Activated T-cell treated with anti-CD3 and anti-CD28 coated beads, Interleukin-2, amount 50 U/mL, for 24 hours (primary cell): ENCODE data around the gene CD200R1L.

ENCODE experiments used
- DNase-seq: peaks from one replicate; pipeline ENCODE4 v3.0.0-alpha.2; 2020
- H3K27ac Mint-ChIP-seq: 2 replicates; pipeline ENCODE4 v1.8.0; 2020; ENCODE audit warnings: mild to moderate bottlenecking, mixed read lengths
- H3K27me3 Mint-ChIP-seq: 2 replicates; pipeline ENCODE4 v1.8.0; 2020; ENCODE audit warnings: mixed read lengths
- H3K36me3 Mint-ChIP-seq: 2 replicates; pipeline ENCODE4 v1.8.0; 2020; ENCODE audit warnings: low read depth, mixed read lengths
- H3K4me1 Mint-ChIP-seq: 2 replicates; pipeline ENCODE4 v1.8.0; 2020; ENCODE audit warnings: low read depth, mixed read lengths
- H3K4me3 Mint-ChIP-seq: 2 replicates; pipeline ENCODE4 v1.8.0; 2020; ENCODE audit warnings: mild to moderate bottlenecking, moderate library complexity, mixed read lengths
- H3K9me3 Mint-ChIP-seq: 2 replicates; pipeline ENCODE4 v1.8.0; 2020; ENCODE audit warnings: mixed read lengths

Gene CD200R1L

DNA sequence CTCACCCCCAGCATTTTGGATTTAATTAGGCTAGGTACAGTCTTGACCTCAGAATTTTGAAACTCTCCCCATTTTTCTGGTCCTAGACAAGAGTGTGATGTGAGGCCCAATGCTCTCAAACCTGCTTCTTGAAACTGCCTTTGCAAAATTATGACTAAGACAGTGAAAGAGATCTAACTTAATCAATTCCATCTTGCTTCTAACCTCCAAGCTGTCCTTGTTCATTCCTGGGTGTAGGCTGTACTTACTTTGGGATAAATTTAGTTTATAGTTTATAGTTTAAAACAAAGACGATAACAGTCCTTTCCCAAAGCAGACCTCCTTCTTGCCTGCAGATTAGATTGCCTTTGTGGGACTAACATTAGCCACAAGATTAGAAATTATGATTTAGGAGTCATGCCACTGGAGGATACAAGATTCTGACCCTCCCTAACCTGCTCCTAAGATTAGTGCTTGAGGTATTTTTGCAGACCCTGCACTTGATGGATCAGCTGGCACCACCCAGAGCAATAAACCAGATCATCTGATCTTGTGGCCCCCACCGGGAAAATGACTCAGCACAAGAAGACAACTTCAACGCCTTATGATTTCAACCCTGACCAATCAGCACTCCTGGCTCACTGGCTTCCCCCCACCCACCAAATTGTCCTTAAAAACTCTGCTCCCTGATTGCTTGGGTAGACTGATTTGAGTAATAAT lies 59.6 kb downstream of the CD200R1L start:
- Mint-ChIP-seq H3K27ac (no peak overlapping the region), H3K27me3 (no peaks in the 10 kb centered on the region), H3K4me3 (no peak overlapping the region), H3K9me3 (peaks cover 11% of the 10 kb centered on the region), H3K4me1 (peaks cover 2% of the 10 kb centered on the region), H3K36me3 (no peaks in the 10 kb centered on the region)
- DNase-seq, result no peak

DNA sequence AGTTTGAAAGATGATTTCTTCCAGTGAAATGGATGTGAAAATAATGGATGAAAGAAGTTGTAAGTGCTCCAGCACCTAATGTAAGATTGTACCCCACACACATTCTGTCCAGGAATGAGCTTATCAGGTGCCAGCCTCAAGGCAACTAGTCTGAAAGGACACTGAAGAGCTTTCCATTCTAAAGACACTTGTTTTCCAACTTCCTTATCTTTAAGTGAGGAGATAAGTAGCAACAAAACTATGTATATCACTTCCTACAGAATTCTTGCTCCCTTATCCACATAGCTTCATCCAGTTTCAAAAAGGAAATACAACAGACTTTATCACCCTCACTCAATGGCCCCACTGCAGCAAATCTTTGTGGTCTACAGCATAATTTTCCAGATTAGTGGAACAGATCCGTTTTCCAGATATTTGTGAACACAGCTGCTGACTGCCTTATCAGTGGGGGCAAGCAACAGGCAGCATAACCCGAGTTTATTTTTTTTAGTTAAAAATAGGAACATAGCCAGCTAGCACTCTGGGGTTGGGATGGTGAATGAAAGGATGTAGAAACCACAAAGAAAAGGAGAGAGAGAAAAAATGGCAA lies 60.6 kb downstream of the CD200R1L start:
- no peak for DNase-seq
- no peaks in the 10 kb centered on the region for H3K27me3 Mint-ChIP-seq
- H3K9me3 Mint-ChIP-seq, result peaks cover 11% of the 10 kb centered on the region
- H3K27ac Mint-ChIP-seq, result no peak overlapping the region
- H3K36me3 Mint-ChIP-seq, result no peaks in the 10 kb centered on the region
- no peak overlapping the region for H3K4me3 Mint-ChIP-seq
- H3K4me1 Mint-ChIP-seq, result peaks cover 2% of the 10 kb centered on the region

DNA sequence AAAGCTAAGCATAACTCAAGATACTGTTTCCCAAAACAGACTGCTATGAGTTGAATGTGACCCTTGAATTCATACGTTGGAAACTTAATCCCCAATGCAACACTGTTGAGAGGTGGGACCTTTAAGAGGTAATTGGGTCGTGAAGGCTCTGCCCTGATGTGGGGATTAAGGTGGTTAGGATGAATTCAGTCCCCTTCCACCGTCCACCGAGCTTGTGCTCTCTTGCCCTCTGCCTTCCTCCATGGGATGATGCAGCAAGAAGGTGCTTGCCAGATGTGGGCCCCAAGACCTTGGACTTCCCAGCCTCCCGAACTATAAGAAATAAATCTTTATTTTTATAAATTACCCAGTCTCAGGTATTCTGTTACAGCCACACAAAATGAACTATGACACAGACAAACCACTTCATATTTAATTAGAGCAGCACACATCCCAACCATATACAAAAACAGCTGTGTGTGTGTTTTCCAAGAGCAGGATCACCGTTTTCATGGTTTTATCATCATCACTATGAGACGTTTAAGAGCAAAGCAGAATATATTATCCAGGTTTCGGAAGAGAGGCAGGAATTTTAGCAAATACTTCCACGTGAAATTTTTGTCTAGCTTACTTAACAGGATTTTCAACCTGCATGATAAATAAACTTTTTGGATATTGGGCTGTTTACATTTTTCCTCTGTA lies 61.2 kb downstream of the CD200R1L start:
- Mint-ChIP-seq H3K27me3 (no peaks in the 10 kb centered on the region), H3K36me3 (no peaks in the 10 kb centered on the region), H3K9me3 (peaks cover 11% of the 10 kb centered on the region), H3K4me1 (peaks cover 2% of the 10 kb centered on the region), H3K27ac (no peak overlapping the region), H3K4me3 (no peak overlapping the region)
- DNase-seq, result no peak

DNA sequence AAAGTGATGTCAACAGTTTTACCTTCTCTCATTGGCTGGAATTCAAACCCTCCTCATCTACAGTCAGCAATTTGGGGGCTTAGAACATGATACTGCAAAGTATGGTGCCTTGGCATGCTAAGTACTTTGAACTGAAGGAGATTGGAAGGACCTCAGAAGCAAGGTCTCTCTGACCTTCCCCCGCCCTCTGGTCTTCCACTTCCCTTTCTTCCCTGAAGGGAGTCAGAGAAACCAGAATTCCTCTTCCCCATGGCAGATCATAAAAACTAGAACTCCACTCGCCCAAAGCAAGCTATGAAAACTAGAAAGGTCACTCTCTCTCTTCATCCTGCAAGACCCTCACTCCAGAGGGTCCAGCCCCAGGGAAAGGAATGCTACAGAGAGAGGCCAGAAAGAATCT lies 64.2 kb downstream of the CD200R1L start:
- H3K4me1 Mint-ChIP-seq, result peaks cover 9% of the 10 kb centered on the region
- H3K27me3 Mint-ChIP-seq, result no peaks in the 10 kb centered on the region

DNA sequence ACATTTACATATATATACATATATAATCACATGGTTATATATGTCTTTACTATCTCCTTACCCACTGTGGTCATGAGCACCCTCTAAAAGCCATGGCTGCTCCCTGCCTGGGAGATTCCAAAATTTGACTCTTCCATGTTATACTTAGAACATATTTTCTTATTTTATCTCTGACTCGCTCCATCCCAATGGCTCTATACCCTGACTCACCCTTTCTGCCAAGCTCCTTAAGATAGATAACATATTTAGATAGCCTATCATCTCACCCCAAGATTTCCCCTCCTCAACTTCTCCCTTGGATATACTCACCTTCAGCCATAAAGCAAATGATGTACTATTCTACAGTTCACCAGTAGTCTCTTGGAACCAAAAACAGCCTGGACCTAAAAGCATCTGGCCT lies 65.1 kb downstream of the CD200R1L start:
- Mint-ChIP-seq H3K4me3 (no peak overlapping the region), H3K9me3 (no peaks in the 10 kb centered on the region), H3K4me1 (peaks cover 7% of the 10 kb centered on the region), H3K36me3 (no peaks in the 10 kb centered on the region), H3K27ac (no peak overlapping the region), H3K27me3 (no peaks in the 10 kb centered on the region)
- no peak for DNase-seq

More for the DNA sequence above, 64.2 kb downstream of the CD200R1L start:
- peaks cover 4% of the 10 kb centered on the region for H3K9me3 Mint-ChIP-seq
- no peak overlapping the region for H3K4me3 Mint-ChIP-seq
- no peak overlapping the region for H3K27ac Mint-ChIP-seq
- no peak for DNase-seq
- no peaks in the 10 kb centered on the region for H3K36me3 Mint-ChIP-seq

DNA sequence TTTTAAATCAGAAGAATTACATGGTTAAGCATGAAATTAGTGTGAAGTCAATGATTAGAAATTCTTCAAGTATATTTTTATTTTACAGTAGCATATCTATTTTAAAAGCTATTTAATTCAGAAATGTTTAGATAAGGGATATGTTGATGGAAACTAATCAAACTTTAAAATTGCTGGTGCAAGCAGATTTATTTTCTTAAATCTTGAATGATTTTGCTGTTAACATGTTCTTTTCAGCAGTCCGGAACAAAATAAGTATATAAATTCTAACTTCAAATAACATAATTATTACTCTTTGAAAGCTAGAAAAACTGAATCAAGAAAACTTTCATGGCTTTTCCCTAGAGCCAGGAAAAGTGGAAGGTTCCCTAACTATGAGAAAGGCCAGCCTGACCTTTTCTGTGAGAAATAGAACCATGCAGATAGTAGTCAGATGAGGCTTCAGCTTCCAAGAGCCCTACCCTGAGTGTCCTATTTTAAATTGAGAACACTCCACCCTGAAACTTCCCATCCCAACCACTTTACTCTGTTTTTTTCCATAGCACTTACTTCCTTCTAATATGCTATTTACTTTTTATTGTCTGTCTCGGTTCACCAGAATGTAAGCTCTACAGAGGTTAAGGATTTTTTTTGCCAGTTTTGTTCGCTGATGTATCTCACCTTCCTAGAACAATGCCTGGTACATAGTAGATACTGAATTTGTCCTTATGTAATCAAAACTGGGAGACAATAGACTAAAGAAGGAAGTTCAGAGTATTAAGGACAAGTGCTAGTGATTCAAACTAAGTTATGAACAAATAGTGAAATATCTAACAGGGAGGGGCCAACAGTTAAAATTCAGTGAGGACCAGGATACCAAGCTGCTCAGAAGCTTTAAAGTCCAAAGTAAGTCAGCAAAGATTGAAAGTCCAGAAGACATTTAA lies 66.8 kb downstream of the CD200R1L start:
- no peaks in the 10 kb centered on the region for H3K9me3 Mint-ChIP-seq
- H3K4me1 Mint-ChIP-seq, result peaks cover 18% of the 10 kb centered on the region
- no peak overlapping the region for H3K4me3 Mint-ChIP-seq
- no peak overlapping the region for H3K27ac Mint-ChIP-seq
- DNase-seq, result no peak
- H3K36me3 Mint-ChIP-seq, result no peaks in the 10 kb centered on the region
- H3K27me3 Mint-ChIP-seq, result no peaks in the 10 kb centered on the region

DNA sequence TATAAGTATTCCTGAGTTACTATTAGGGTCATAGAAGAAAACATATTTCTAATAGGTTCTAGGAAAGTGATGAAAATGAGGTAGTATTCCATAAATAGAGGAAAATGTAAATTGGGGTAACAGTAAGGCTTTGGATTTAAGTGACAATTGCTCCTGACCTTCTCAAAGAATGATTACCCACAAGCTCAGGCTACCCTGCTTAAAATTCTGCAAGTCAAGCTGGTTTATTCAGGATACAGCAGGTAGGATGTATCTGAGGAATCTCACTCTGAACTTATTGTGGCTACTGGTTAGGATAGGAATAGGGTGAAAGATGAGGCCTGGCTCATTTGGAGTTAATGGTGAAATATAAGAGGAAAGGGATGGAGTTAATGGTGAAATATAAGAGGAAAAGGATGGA lies 67.7 kb downstream of the CD200R1L start:
- H3K36me3 Mint-ChIP-seq, result no peaks in the 10 kb centered on the region
- H3K9me3 Mint-ChIP-seq, result no peaks in the 10 kb centered on the region
- no peak overlapping the region for H3K27ac Mint-ChIP-seq
- H3K27me3 Mint-ChIP-seq, result no peaks in the 10 kb centered on the region
- DNase-seq, result no peak
- H3K4me3 Mint-ChIP-seq, result no peak overlapping the region
- H3K4me1 Mint-ChIP-seq, result peaks cover 26% of the 10 kb centered on the region

DNA sequence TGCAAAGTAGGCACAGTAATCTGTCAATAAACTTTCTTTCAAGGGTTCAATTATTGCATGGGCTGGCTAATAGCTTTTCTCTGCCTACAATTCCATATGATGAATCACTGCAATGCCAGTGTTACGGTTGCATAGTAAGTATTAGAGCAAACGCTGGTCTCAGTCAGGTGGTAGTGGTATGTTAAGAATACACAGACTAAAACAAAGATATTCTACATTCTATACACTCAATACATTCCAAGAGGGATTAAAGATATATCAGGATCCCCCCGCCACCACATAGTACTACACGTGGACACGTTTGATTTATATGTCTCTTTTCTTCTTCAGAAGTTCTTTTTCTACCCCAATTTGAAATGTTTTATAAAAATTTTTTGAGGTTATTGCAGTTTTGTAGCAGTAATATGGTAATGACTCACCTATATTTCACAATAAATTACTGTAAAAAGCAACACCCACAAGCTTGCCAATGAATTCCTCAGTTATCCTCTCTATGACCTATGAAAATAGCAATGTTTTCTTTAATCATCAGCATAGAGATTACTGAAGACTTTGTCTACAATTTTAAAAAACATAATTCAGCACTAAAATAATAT lies 68.2 kb downstream of the CD200R1L start:
- Mint-ChIP-seq H3K27ac (no peak overlapping the region), H3K4me1 (peaks cover 29% of the 10 kb centered on the region), H3K36me3 (no peaks in the 10 kb centered on the region), H3K27me3 (no peaks in the 10 kb centered on the region), H3K9me3 (no peaks in the 10 kb centered on the region), H3K4me3 (no peak overlapping the region)
- no peak for DNase-seq

DNA sequence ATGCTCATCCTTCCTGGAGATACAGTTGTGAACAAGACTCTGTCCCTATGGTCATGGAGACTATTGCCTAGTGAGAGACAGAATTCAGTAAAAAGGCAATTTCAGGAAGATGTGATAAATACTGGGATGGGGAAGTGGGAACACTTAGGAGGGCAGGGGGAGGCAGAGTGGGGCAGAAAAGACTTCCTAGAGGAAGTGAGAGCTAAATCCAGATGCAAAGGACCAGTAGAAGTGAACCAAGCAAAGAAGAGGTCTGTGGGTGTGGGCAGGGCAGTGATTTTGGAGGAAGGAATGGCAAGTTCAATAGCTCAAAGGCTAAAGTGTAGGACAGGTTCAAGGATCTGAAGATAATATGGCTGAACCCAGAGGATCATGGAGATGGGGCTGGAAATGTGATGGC lies 68.9 kb downstream of the CD200R1L start:
- no peak overlapping the region for H3K27ac Mint-ChIP-seq
- no peaks in the 10 kb centered on the region for H3K36me3 Mint-ChIP-seq
- no peak overlapping the region for H3K4me3 Mint-ChIP-seq
- H3K4me1 Mint-ChIP-seq, result peaks cover 29% of the 10 kb centered on the region
- no peak for DNase-seq
- H3K9me3 Mint-ChIP-seq, result no peaks in the 10 kb centered on the region
- H3K27me3 Mint-ChIP-seq, result no peaks in the 10 kb centered on the region

DNA sequence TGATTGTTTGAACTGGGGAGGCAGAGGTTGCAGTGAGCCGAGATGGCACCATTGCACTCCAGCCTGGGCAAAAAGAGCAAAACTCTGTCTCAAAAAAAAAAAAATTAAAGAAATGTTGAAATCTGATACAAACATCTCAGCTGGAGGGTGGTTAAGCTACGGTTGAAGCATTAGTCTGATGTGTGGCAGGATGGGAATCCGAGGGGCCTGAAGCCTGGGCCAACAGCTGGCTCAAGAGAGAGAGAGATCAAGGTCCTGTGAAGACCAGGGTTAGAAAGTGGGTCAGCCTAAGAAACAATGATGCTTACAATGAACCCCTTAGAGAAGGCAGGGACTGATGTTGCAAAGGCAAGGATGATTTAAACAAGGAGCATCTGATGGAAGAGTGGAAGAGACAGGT lies 69.8 kb downstream of the CD200R1L start:
- DNase-seq, result no peak
- no peaks in the 10 kb centered on the region for H3K9me3 Mint-ChIP-seq
- H3K4me1 Mint-ChIP-seq, result peaks cover 29% of the 10 kb centered on the region
- no peak overlapping the region for H3K27ac Mint-ChIP-seq
- no peaks in the 10 kb centered on the region for H3K36me3 Mint-ChIP-seq
- H3K27me3 Mint-ChIP-seq, result no peaks in the 10 kb centered on the region
- no peak overlapping the region for H3K4me3 Mint-ChIP-seq

DNA sequence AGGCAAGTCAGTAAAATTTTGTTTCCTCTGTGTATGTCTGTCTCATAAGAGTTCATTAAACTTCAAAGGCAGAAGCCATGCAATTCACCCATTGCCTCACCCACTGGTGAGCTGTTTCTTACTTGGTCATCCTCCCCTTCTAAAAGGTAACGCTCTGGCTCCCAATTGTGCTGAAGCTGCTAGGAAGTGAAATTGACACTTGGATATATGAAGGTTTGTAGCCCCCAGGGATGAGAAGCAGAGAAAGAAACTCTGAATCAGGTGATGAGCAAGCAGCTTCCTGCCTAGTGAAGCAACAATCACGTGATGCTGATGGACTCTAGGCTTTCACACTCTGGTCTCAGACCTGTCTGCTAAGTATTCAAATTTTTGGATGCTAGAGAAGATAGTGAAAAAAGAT lies 70.7 kb downstream of the CD200R1L start:
- no peaks in the 10 kb centered on the region for H3K9me3 Mint-ChIP-seq
- H3K27ac Mint-ChIP-seq, result peak overlapping the region; percentile 13
- H3K4me3 Mint-ChIP-seq, result no peak overlapping the region
- DNase-seq, result no peak
- no peaks in the 10 kb centered on the region for H3K36me3 Mint-ChIP-seq
- peaks cover 31% of the 10 kb centered on the region for H3K4me1 Mint-ChIP-seq
- H3K27me3 Mint-ChIP-seq, result no peaks in the 10 kb centered on the region

DNA sequence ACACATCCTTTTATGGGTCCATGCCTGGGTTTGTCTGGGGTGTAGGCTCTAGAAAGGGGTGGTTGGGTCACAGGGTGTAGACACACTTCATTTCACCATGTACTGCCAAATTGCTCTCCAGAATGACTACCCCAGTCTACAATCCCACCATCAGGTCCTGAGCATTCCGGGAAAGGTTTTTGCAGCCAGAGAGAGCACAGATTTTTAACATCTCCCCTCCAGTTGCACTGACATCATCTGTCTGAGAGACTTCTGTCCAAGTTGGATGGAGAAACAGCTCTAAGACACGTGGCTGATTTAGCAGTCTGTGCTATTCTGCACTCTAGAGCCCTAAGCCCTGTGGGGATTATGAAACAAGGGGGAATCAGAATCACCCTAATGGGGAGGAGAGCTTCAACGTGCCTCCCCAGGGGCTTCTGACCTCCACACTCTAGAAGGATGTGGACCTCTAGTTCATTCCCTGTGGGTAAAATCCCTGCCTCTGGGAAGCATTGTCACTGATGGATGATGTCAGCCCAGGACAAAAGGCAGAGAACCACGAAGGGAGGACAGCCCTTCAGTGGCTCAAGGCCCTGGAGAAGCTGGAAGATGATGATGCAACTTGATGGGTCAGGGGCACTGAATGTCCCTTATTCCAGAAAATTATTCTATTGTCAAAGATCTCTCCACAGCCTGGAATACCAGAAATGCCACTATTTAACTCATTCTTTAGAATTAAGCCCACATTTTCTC lies 71.5 kb downstream of the CD200R1L start:
- Mint-ChIP-seq H3K36me3 (no peaks in the 10 kb centered on the region), H3K27ac (no peak overlapping the region), H3K4me1 (peaks cover 36% of the 10 kb centered on the region), H3K27me3 (no peaks in the 10 kb centered on the region), H3K4me3 (no peak overlapping the region), H3K9me3 (no peaks in the 10 kb centered on the region)
- no peak for DNase-seq

DNA sequence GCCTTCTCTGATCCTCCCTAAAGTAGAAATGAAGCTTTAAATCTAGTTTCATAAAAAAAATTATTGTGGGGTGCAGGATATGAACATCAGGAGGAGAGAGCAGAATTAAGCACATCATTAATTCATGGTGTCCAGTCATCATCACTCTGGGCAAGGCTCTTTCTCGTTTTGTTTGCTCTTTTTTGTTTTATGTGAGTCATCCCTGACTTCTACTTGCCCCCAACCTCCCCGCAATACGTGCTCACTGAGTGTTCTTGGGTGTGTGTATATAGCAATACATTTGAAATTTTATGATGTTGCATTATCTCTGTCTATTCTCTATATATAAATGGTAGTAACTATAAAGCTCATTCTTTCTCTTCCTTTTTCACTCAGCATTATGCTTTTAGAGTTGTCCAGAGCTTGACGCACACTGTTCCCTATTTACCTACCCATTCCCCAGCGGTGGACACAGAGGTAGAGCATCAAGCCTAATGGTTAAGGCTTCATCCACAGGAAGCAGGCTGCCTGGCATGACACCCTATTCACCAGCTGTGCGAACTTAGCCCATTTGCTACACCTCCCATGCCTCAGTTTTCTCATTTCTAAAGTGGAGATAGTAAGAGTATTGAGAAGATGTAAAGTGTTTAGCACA lies 72.3 kb downstream of the CD200R1L start:
- Mint-ChIP-seq H3K4me1 (peaks cover 42% of the 10 kb centered on the region), H3K27me3 (no peaks in the 10 kb centered on the region), H3K9me3 (no peaks in the 10 kb centered on the region), H3K27ac (peak overlapping the region; percentile 35), H3K4me3 (no peak overlapping the region), H3K36me3 (no peaks in the 10 kb centered on the region)
- no peak for DNase-seq
